H9 (cell line): ENCODE measurements around the gene KLHL12. TPM values are rescaled to one million over a fixed set of nuclear protein-coding genes. Genes with fewer than 3 reads are reported as not detected.

Source experiments
- DNase-seq: peaks from one replicate; pipeline ENCODE4 v3.0.0-alpha.2; 2017
- H2AFZ ChIP-seq: one replicate; pipeline ENCODE4 v1.6.1; 2013; ENCODE audit warnings: mild to moderate bottlenecking, low read length, control low read depth, moderate library complexity
- H2AK5ac ChIP-seq: 2 replicates; pipeline ENCODE4 v1.6.1; 2013; ENCODE audit warnings: low read length, control low read depth, mixed read lengths; ENCODE audit not compliant: insufficient read length
- H2BK120ac ChIP-seq: one replicate; pipeline ENCODE4 v1.6.1; 2013; ENCODE audit warnings: low read depth, mild to moderate bottlenecking, low read length, control low read depth, inconsistent platforms; ENCODE audit not compliant: poor library complexity, severe bottlenecking
- H2BK12ac ChIP-seq: 2 replicates; pipeline ENCODE4 v1.6.1; 2013; ENCODE audit warnings: low read length, control low read depth, mixed read lengths, low read depth; ENCODE audit not compliant: insufficient read length
- H2BK15ac ChIP-seq: 2 replicates; pipeline ENCODE4 v1.6.1; 2013; ENCODE audit warnings: low read depth, low read length, control low read depth
- H2BK20ac ChIP-seq: one replicate; pipeline ENCODE4 v1.6.1; 2013; ENCODE audit warnings: low read depth, mild to moderate bottlenecking, low read length, control low read depth, inconsistent platforms; ENCODE audit not compliant: poor library complexity, severe bottlenecking
- H2BK5ac ChIP-seq: 2 replicates; pipeline ENCODE4 v1.6.1; 2013; ENCODE audit warnings: low read length, control low read depth, mixed read lengths; ENCODE audit not compliant: insufficient read length
- H3K14ac ChIP-seq: 2 replicates; pipeline ENCODE4 v1.6.1; 2013; ENCODE audit warnings: low read length, control low read depth; ENCODE audit not compliant: insufficient read depth
- H3K18ac ChIP-seq: 2 replicates; pipeline ENCODE4 v1.6.1; 2013; ENCODE audit warnings: low read depth, mild to moderate bottlenecking, mixed read lengths, low read length, control low read depth; ENCODE audit not compliant: insufficient read length
- H3K23ac ChIP-seq: 2 replicates; pipeline ENCODE4 v1.6.1; 2013; ENCODE audit warnings: low read length, control low read depth, mixed read lengths, low read depth; ENCODE audit not compliant: insufficient read length
- H3K23me2 ChIP-seq: 2 replicates; pipeline ENCODE4 v1.6.1; 2013; ENCODE audit warnings: low read depth, mild to moderate bottlenecking, mixed read lengths, low read length, control low read depth; ENCODE audit not compliant: insufficient read length, poor library complexity, severe bottlenecking
- H3K27ac ChIP-seq: 2 replicates; pipeline ENCODE4 v1.5.1; 2013; ENCODE audit warnings: low read length, control low read depth, mixed read lengths, low read depth; ENCODE audit not compliant: insufficient read length
- H3K27me3 ChIP-seq: 2 replicates; pipeline ENCODE4 v1.6.1; 2013; ENCODE audit warnings: low read length, control low read depth, inconsistent platforms; ENCODE audit not compliant: insufficient read depth
- H3K4ac ChIP-seq: 2 replicates; pipeline ENCODE4 v1.6.1; 2013; ENCODE audit warnings: low read depth, mild to moderate bottlenecking, control low read depth, inconsistent platforms, low read length, moderate library complexity
- H3K4me1 ChIP-seq: 2 replicates; pipeline ENCODE4 v1.6.1; 2013; ENCODE audit warnings: low read length, control low read depth, inconsistent platforms; ENCODE audit not compliant: insufficient read depth
- H3K4me2 ChIP-seq: 2 replicates; pipeline ENCODE4 v1.6.1; 2013; ENCODE audit warnings: low read length, control low read depth, mixed read lengths; ENCODE audit not compliant: insufficient read length, insufficient read depth
- H3K56ac ChIP-seq: 2 replicates; pipeline ENCODE4 v1.6.1; 2013; ENCODE audit warnings: low read depth, mild to moderate bottlenecking, mixed read lengths, low read length, control low read depth; ENCODE audit not compliant: insufficient read length
- H3K79me1 ChIP-seq: 2 replicates; pipeline ENCODE4 v1.6.1; 2013; ENCODE audit warnings: low read depth, mild to moderate bottlenecking, moderate library complexity, low read length, control low read depth, inconsistent platforms; ENCODE audit not compliant: insufficient read depth, poor library complexity, severe bottlenecking
- H3K79me2 ChIP-seq: 2 replicates; pipeline ENCODE4 v1.6.1; 2013; ENCODE audit warnings: low read length, control low read depth, inconsistent platforms; ENCODE audit not compliant: insufficient read depth
- H3K9ac ChIP-seq: 2 replicates; pipeline ENCODE4 v1.6.1; 2013; ENCODE audit warnings: low read length, control low read depth, mixed read lengths; ENCODE audit not compliant: insufficient read length; ENCODE audit errors: extremely low read depth
- H3K9me3 ChIP-seq: one replicate; pipeline ENCODE4 v1.6.1; 2013; ENCODE audit warnings: low read depth, low read length, inconsistent platforms; ENCODE audit not compliant: control insufficient read depth
- H3T11ph ChIP-seq: one replicate; pipeline ENCODE4 v1.6.1; 2013; ENCODE audit warnings: mild to moderate bottlenecking, low read length, control low read depth, inconsistent platforms
- H4K20me1 ChIP-seq: one replicate; pipeline ENCODE4 v1.6.1; 2013; ENCODE audit not compliant: control insufficient read depth, insufficient read length, insufficient read depth
- H4K5ac ChIP-seq: 2 replicates; pipeline ENCODE4 v1.6.1; 2013; ENCODE audit warnings: low read depth, mild to moderate bottlenecking, mixed read lengths, low read length, control low read depth; ENCODE audit not compliant: insufficient read length
- H4K8ac ChIP-seq: replicated peaks from 2 replicates; pipeline ENCODE4 v1.6.1; 2013; ENCODE audit warnings: low read length, control low read depth, mixed read lengths, low read depth; ENCODE audit not compliant: insufficient read length
- H4K91ac ChIP-seq: 2 replicates; pipeline ENCODE4 v1.6.1; 2013; ENCODE audit warnings: low read depth, mild to moderate bottlenecking, moderate library complexity, mixed read lengths, low read length, control low read depth; ENCODE audit not compliant: insufficient read length
- H3K27ac Mint-ChIP-seq, 3 experiments: 2 replicates in 2 of 3; 3 replicates in 1 of 3; pipeline ENCODE4 v1.8.0; 2020 to 2021; ENCODE audit warnings: mixed read lengths in 3 of 3, mild to moderate bottlenecking in 1 of 3, moderate library complexity in 1 of 3
- H3K27me3 Mint-ChIP-seq: 2 replicates; pipeline ENCODE4 v1.8.0; 2021; ENCODE audit warnings: low read depth, mild to moderate bottlenecking, moderate library complexity, mixed read lengths
- H3K36me3 Mint-ChIP-seq, 3 experiments: 2 replicates in 2 of 3; 3 replicates in 1 of 3; pipeline ENCODE4 v1.8.0; 2020 to 2021; ENCODE audit warnings: low read depth in 3 of 3, mixed read lengths in 3 of 3; ENCODE audit not compliant: insufficient read depth in 1 of 3
- H3K4me1 Mint-ChIP-seq, 2 experiments: 2 replicates each; pipeline ENCODE4 v1.8.0; 2020; ENCODE audit warnings: mixed read lengths in 2 of 2
- H3K4me3 Mint-ChIP-seq, 2 experiments: 2 replicates in 1 of 2; 3 replicates in 1 of 2; pipeline ENCODE4 v1.8.0; 2020 to 2021; ENCODE audit warnings: mild to moderate bottlenecking in 2 of 2, mixed read lengths in 2 of 2, moderate library complexity in 1 of 2
- H3K9me3 Mint-ChIP-seq, 2 experiments: 2 replicates in 1 of 2; 3 replicates in 1 of 2; pipeline ENCODE4 v1.8.0; 2020; ENCODE audit warnings: mild to moderate bottlenecking in 2 of 2, mixed read lengths in 2 of 2, moderate library complexity in 1 of 2
- CTCF ChIP-seq: fragments of 200-600 bp; sonication (generic); conservative IDR thresholded peaks from 3 replicates; pipeline ENCODE4 v1.8.0; 2021; ENCODE audit warnings: antibody characterized with exemption, mild to moderate bottlenecking
- total RNA-seq: library from RNA; stranded (reverse); gene quantifications from 2 replicates; pipeline ENCODE4 v1.2.1, GENCODE V29; 2021

The KLHL12 gene
- total RNA-seq, 1 experiment from 2014 or later, result 38.4 TPM

GRCh38 chr1:202880062-202880461, 47.0 kb downstream of the KLHL12 start:
- no peak overlapping the region for H3K14ac ChIP-seq
- no peak overlapping the region for H4K8ac ChIP-seq
- H3K18ac ChIP-seq, result no peak overlapping the region
- no peak overlapping the region for H3T11ph ChIP-seq
- no peaks in the 10 kb centered on the region for H3K27me3 ChIP-seq
- peaks cover 2 to 20% (median 17%) of the 10 kb centered on the region in 3 experiments; a peak in 5 of 7 replicates for H3K36me3 Mint-ChIP-seq
- H3K56ac ChIP-seq, result no peak overlapping the region
- no peaks in the 10 kb centered on the region for H3K79me2 ChIP-seq
- no peak overlapping the region for H2AK5ac ChIP-seq
- H3K9me3 Mint-ChIP-seq, result no peaks in the 10 kb centered on the region
- no peaks in the 10 kb centered on the region for H4K20me1 ChIP-seq
- no peak overlapping the region for H2BK5ac ChIP-seq
- H3K23me2 ChIP-seq, result no peaks in the 10 kb centered on the region
- no peak overlapping the region for H2BK20ac ChIP-seq
- H3K27ac Mint-ChIP-seq, result no peak overlapping the region
- H3K79me1 ChIP-seq, result no peaks in the 10 kb centered on the region
- DNase-seq, result no peak
- H3K9me3 ChIP-seq, result no peaks in the 10 kb centered on the region
- H3K27ac ChIP-seq, result no peak overlapping the region
- no peak overlapping the region for H4K91ac ChIP-seq
- no peak overlapping the region for H2AFZ ChIP-seq
- TF ChIP-seq CTCF, result no peak
- H3K4me2 ChIP-seq, result no peak overlapping the region
- H3K4ac ChIP-seq, result no peak overlapping the region
- H2BK12ac ChIP-seq, result no peak overlapping the region
- H3K4me1 ChIP-seq, result no peaks in the 10 kb centered on the region
- no peak overlapping the region for H2BK120ac ChIP-seq
- H4K5ac ChIP-seq, result no peak overlapping the region
- no peak overlapping the region for H3K4me3 Mint-ChIP-seq
- H3K23ac ChIP-seq, result no peak overlapping the region
- no peak overlapping the region for H3K9ac ChIP-seq
- peaks cover under 1% of the 10 kb centered on the region in 2 experiments; a peak in 2 of 4 replicates for H3K4me1 Mint-ChIP-seq
- no peak overlapping the region for H2BK15ac ChIP-seq
- no peaks in the 10 kb centered on the region for H3K27me3 Mint-ChIP-seq
